ENCODE measurements around the gene ZNF559. TPM values are rescaled to one million over a fixed set of nuclear protein-coding genes. Genes with fewer than 3 reads are reported as not detected.
A peak's percentile ranks its signal among the peaks of the same experiment; 100 is the strongest.

The ZNF559 gene
- total RNA-seq, 1 experiment from 2014 or later, result 12.5 TPM

- H3K27ac ChIP-seq, result peak overlapping the region; percentile 20; the same call in 1 of the 2 replicates
- no peaks in the 10 kb centered on the region for H4K20me1 ChIP-seq (ENCODE audit: insufficient read depth)
- DNase-seq, result peak; percentile 64 to 85
- H2AFZ ChIP-seq, result peak overlapping the region; percentile 92
- no TSS peak for BruUV-seq (replicated peaks)
- intact Hi-C loops (cut with micrococcal nuclease; ENCODE audit: unreplicated experiment), result loop anchor here (1.0 to 5.0 kb wide), 2 partner anchors 13 to 84 kb away; no protein-coding TSS in a partner anchor
- H3K4me2 ChIP-seq, result peak overlapping the region; percentile 75
- peaks cover 20% of the 10 kb centered on the region for H3F3A ChIP-seq (ENCODE audit: insufficient read depth, low read depth)
- ChIA-PET POLR2A (ENCODE audit: unreplicated experiment) (interaction anchor here (0.6 kb wide), 1 partner anchor 1651 kb away, joined by 3 read pairs; no protein-coding TSS in a partner anchor), CTCF (interaction anchor here (0.9 kb wide), 1 partner anchor 10 kb away, joined by 3 read pairs; no protein-coding TSS in a partner anchor)
- no peaks in the 10 kb centered on the region for H3K27me3 ChIP-seq (ENCODE audit: insufficient read depth, low read depth)
- H3K79me2 ChIP-seq (ENCODE audit: low read depth), result peaks cover 10% of the 10 kb centered on the region
- H3K4me3 ChIP-seq, result peak overlapping the region; percentile 66
- peaks cover 6% of the 10 kb centered on the region for H3K4me1 ChIP-seq (replicated peaks; ENCODE audit: insufficient read depth)
- H3K36me3 ChIP-seq (ENCODE audit: low read depth), result peaks cover 22% of the 10 kb centered on the region
- no peaks in the 10 kb centered on the region for H3K9me2 ChIP-seq (ENCODE audit: insufficient read depth)
- no peak for TF ChIP-seq EZH2 (IDR thresholded peaks at IDR 0.05; ENCODE audit: low read depth)
- TF ChIP-seq, protein P1, sequence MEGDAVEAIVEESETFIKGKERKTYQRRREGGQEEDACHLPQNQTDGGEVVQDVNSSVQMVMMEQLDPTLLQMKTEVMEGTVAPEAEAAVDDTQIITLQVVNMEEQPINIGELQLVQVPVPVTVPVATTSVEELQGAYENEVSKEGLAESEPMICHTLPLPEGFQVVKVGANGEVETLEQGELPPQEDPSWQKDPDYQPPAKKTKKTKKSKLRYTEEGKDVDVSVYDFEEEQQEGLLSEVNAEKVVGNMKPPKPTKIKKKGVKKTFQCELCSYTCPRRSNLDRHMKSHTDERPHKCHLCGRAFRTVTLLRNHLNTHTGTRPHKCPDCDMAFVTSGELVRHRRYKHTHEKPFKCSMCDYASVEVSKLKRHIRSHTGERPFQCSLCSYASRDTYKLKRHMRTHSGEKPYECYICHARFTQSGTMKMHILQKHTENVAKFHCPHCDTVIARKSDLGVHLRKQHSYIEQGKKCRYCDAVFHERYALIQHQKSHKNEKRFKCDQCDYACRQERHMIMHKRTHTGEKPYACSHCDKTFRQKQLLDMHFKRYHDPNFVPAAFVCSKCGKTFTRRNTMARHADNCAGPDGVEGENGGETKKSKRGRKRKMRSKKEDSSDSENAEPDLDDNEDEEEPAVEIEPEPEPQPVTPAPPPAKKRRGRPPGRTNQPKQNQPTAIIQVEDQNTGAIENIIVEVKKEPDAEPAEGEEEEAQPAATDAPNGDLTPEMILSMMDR (conservative IDR thresholded peaks at IDR 0.05), result no peak
- H3K9me3 ChIP-seq (ENCODE audit: insufficient read depth, low read depth), result peaks cover 39% of the 10 kb centered on the region
Measured at GRCh38 chr19:9323557-9323918, 441 bp upstream of the ZNF559 start.

DNA sequence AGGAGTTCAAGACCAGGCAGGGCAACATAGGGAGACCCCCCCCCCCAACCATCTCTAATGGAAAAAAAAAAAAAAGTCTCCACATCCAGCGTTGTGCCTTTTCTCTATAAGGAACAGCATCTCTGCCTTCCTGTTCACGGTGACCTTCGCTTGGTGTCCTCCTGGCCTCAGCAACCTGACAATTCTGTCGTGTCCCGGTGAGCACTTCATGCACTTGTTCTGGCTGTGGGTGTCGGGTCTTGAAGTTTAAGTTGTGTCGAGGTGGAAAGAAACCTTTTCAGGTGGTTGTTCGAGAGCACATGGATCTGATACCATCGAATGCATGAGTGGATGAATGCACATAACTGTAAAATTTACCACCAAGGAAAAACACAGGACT is 594 bp downstream of the ZNF559 start:
- H3K9me3 ChIP-seq (ENCODE audit: insufficient read depth, low read depth), result peaks cover 46% of the 10 kb centered on the region
- H3K36me3 ChIP-seq (ENCODE audit: low read depth), result peaks cover 26% of the 10 kb centered on the region
- no peak for DNase-seq
- peaks cover 20% of the 10 kb centered on the region for H3F3A ChIP-seq (ENCODE audit: insufficient read depth, low read depth)
- H3K4me2 ChIP-seq, result peak overlapping the region; percentile 75
- peaks cover 10% of the 10 kb centered on the region for H3K79me2 ChIP-seq (ENCODE audit: low read depth)
- intact Hi-C loops (cut with micrococcal nuclease; ENCODE audit: unreplicated experiment), result loop anchor here (5.0 kb wide), 1 partner anchor 83 kb away; no protein-coding TSS in a partner anchor
- ChIA-PET CTCF (no interaction called here), POLR2A (ENCODE audit: unreplicated experiment) (no interaction called here)
- no peaks in the 10 kb centered on the region for H3K9me2 ChIP-seq (ENCODE audit: insufficient read depth)
- H3K4me3 ChIP-seq, result peak overlapping the region; percentile 66
- peak overlapping the region; percentile 92 for H2AFZ ChIP-seq
- H4K20me1 ChIP-seq (ENCODE audit: insufficient read depth), result no peaks in the 10 kb centered on the region
- no peaks in the 10 kb centered on the region for H3K27me3 ChIP-seq (ENCODE audit: insufficient read depth, low read depth)
- BruUV-seq (replicated peaks), result TSS peak; percentile 64
- peak overlapping the region; percentile 41 for H3K27ac ChIP-seq
- peaks cover 6% of the 10 kb centered on the region for H3K4me1 ChIP-seq (replicated peaks; ENCODE audit: insufficient read depth)
- TF ChIP-seq, protein P1 (conservative IDR thresholded peaks at IDR 0.05), result no peak
- TF ChIP-seq EZH2 (IDR thresholded peaks at IDR 0.05; ENCODE audit: low read depth), result no peak

GRCh38 chr19:9329999-9330398 is 6.0 kb downstream of the ZNF559 start:
- H3K36me3 ChIP-seq (ENCODE audit: low read depth), result peaks cover 48% of the 10 kb centered on the region
- no peak for DNase-seq
- no peak overlapping the region for H3K4me2 ChIP-seq
- TF ChIP-seq EZH2 (IDR thresholded peaks at IDR 0.05; ENCODE audit: low read depth), result no peak
- TF ChIP-seq, protein P1 (conservative IDR thresholded peaks at IDR 0.05), result no peak
- H3K9me2 ChIP-seq (ENCODE audit: insufficient read depth), result no peaks in the 10 kb centered on the region
- ChIA-PET POLR2A (ENCODE audit: unreplicated experiment) (no interaction called here), CTCF (no interaction called here)
- H2AFZ ChIP-seq, result no peak overlapping the region
- no peaks in the 10 kb centered on the region; the same call in 1 of the 2 replicates for H3F3A ChIP-seq (ENCODE audit: insufficient read depth, low read depth)
- no peak overlapping the region for H3K27ac ChIP-seq
- H3K79me2 ChIP-seq (ENCODE audit: low read depth), result peaks cover 4% of the 10 kb centered on the region
- no peaks in the 10 kb centered on the region for H3K27me3 ChIP-seq (ENCODE audit: insufficient read depth, low read depth)
- no TSS peak for BruUV-seq (replicated peaks)
- H3K4me1 ChIP-seq (replicated peaks; ENCODE audit: insufficient read depth), result peaks cover under 1% of the 10 kb centered on the region; the same call in 1 of the 2 replicates
- no peaks in the 10 kb centered on the region for H4K20me1 ChIP-seq (ENCODE audit: insufficient read depth)
- intact Hi-C loops (cut with micrococcal nuclease; ENCODE audit: unreplicated experiment), result no loop called here
- H3K9me3 ChIP-seq (ENCODE audit: insufficient read depth, low read depth), result peaks cover 86% of the 10 kb centered on the region
- no peak overlapping the region for H3K4me3 ChIP-seq

Data from PC-9 (cell line).